ENCODE results near the gene GALNT17.
"Not testable (repeated sequence)": the region's sequence is repeated elsewhere in the genome, so short reads cannot be mapped to it uniquely, and the experiment has no call there.

The GALNT17 gene

DNA sequence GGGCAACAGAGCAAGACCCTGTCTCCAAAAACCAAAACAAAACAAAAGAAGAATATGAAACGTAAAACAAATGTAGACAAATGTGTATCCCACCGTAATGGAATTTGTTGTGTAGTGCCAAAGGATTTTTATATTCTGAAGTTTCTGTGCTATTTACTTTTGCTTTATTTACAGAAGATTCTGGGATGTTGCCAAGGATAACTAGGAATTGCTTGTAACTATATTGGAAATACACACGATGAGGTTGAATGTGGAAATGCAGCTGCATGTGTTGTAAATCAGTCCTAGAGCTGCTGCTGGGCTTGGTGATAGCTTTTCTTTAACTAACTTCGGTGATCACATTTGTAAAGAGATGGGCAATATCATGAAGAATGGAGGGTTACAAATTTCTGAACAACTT lies 39.5 kb downstream of the GALNT17 start:
- DNase-seq = no peak

DNA sequence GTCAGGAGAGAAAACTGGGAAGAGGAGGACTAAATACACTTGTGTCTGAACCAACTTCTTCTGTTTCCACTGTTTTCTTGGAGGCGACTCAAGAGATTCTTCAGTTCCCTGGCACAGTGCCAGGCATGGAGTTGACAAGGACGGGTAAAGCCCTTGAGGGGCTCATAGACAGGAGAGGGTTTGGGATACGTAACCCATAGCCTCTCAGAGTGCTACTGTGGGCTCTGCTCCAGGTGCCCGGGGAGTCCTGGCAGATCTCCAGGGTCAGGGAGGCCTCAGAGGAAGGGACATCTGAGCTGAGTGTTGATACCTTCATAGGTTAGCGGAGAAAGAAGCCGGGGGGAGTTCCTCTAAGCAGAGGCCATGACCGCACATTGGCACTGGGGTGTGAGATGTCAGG lies 42.0 kb downstream of the GALNT17 start:
- no peak for DNase-seq

DNA sequence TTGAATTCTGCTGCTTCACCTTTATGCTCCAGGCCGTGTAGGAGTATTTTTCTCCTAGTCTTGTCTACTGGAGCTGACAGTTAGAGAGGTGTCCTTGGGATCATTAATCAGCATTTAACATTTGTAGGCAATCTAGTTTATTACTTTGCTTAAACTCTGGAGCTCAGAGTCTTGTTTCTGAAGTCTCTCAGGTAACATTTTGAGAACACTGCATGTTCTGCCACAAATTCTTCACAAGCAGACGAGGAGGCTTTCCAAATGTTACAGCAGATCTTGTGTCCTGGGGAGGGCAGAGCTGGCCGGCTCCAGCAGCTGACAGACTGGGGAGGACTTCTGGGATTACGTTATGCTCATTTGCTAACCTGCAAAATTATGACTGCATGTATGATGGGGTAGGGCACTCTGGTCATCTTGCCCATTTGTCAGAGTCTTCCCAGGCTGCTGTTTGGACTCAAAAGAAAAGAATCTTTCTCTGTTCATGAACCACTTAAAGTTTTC lies 50.5 kb downstream of the GALNT17 start:
- no peak for DNase-seq

DNA sequence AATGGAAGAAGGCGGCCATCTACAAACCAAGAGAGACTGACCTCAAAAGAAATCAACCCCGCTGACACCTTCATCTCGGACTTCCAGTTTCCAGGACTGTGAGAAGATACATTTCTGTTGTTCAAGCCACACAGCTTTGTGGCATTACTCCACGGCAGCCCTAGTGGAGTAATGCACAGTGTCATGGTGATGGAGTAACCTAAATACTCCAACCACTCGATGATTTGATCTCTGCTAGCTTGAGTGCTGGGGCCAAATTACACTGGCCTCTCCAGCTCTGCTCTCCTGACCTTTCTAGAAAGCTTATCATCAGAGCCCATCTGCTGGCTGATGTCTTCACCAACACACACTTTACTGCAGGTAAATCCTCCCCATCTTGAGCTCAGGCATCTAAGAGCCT lies 52.2 kb downstream of the GALNT17 start:
- DNase-seq = no peak

DNA sequence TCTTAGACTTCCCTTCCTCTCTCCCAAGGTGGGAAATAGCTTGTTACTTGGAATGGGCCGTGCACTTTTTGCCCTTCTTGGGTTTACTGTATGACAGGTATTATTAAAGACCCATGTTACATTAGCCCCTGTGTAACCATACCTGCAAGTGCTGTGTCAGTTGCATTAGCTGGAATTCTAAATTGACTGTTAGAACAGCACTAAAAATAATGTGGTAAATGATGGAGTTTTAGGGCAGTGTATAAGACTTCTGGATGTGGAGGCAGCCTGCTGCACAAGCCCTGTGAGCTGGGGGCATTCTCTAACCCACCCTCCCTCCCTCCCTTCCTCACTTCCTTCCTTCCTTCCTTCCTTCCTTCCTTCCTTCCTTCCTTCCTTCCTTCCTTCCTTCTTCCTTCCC lies 52.7 kb downstream of the GALNT17 start:
- no peak for DNase-seq

DNA sequence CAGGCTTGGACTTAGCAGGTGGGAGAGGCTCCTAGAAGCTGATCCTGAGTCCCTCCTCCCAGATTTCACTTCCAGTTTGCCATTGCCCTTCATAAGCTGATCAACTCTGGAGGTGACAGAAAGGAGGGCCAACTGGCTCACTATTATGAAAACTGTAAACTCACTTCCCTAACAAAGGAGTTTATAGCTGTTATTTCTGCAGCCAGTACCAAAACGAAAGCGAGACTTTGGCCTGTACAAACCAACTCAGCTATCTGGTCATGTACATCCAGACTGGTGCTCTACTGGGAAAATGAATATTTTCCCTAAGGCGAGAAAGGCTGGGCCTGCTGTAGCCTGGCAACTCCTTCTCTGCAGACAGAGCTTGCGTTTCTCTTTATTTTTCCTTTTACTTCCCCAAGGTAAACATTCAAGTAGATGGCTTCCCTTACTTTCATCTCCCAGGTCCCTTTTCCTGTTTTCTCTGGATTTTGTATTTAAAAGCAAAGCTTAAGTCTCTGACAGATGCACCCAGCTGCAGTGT lies 54.7 kb downstream of the GALNT17 start:
- DNase-seq = no peak

DNA sequence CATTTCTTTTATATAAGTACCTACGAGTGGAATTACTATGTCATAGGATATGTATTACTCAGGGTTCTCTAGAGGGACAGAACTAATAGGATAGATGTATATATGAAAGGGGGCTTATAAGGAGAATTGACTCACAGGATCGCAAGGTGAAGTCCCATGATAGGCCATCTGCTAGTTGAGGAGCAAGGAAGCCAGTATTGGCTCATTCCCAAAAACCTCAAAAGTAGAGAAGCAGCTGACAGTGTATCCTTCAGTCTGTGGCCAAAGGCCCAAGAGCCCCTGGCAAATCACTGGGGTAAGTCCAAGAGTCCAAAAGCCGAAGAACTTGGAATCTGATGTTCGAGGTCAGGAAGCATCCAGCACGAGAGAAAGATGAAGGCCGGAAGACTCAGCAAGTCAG lies 59.8 kb downstream of the GALNT17 start:
- no peak for DNase-seq

DNA sequence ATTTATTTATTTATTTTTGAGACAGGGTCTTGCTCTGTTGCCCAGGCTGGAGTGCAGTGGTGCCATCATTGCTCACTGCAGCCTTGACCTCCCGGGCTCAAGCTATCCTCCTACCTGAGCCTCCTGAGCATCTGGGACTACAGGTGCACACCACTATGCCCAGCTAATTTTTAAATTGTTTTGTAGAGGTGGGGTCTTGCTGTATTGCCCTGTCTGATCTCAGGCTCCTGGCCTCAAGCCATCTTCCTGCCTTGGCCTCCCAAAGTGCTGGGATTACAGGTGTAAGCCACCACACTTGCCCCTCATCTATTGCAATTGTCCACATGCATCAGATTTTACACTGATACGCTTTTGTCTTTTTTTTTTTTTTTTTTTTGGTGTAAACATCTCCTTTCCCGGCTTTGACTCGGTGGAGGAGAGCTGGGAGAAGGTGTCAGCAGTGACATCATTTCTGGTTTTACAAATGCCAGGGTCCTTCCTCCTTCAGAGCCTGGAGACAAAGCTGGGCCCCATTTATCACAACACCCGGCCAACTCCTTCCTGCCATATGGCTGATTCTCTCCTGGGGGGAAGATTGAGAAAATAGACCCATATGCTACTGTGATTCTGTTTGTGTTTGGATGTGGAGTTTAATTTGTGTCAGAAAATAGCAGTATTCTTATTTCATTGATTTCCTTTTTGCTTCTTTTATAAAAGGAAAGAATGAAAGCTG lies 61.3 kb downstream of the GALNT17 start:
- DNase-seq = no peak

DNA sequence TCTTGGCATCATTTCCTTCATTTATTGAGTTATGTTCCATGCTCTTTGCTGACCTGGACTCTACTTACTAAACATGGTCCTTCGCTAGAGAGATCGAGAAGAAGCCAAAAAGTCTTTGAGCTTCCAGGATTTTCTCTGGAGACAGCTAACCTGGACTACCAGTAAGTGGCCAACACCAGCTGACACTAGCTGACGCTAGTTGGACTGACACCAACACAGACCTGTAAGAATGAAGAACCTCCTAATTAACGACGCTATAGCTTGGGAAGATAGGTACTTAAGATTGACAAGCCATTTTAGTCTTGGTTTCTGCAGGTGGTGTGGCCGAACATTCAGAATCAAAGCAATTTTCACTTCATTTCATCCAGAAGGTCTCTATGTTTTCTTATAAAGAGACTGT lies 66.4 kb downstream of the GALNT17 start:
- no peak for DNase-seq

DNA sequence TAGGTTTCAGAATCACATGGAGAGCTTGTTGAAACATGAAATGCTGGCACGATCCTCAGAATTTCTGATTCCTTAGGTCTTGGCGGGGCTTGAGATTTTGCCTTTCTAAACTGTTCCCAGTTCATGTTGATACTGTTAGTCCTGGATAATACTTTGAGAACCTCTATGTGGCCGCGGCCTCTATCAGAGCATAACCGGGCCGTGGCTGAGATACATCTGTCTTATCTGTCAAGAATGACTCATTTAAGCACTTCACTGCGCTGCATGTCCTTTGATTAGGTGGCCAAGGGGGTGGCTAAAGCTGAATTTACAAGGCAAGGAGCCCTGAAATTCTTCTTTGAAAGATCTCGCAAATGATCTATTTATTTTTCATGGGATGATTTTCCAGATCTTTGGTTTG lies 66.9 kb downstream of the GALNT17 start:
- DNase-seq = no peak

DNA sequence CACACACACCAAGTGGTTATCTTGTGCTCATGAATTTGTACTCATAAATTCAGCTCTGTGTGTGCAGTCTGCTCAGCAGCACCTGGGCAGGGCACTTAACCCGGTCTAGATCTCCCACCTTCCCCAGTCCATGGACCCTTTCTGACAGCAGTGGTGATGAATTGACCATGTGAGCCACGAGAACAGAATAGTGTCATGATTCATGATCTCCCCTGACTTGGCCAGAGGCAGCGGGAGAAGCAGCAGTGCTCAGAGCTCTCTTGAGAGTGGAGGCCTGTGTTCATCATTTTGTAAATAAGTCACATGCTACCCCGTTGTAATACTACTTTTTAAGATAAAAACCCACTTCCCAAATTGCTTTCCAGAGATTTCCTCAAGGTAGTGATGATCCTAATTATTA lies 74.2 kb downstream of the GALNT17 start:
- DNase-seq = no peak

DNA sequence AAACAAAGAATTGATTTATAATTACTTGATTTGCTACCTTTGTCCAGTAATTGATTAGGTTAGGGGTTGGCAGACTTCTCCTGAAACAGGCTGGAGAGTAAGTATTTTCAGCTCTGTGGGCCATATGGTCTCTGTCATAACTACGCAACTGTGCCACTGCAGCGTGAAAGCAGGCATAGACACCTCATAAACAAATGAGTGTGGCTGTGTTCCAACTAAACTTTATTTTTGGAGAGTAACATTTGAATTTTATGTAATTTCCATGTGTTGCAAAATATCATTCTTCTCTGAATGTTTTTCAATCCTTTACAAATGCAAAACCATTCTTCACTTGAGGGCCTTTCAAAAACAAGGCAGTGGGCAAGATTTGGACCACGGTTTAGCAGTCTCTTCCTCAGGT lies 76.9 kb downstream of the GALNT17 start:
- DNase-seq = no peak

DNA sequence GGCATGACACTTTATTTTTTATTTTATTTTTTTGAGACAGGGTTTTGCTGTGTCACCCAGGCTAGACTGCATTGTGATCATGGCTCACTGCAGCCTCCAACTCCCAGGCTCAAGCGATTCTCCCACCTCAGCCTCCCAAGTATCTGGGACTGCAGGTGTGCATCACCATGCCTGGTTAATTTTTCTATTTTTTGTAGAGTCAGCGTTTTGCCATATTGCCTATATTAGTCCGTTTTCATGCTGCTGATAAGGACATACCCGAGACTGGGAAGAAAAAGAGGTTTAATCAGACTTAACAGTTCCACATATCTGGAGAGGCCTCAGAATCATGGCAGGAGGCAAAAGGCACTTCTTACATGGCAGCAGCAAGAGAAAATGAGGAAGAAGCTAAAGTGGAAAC lies 77.5 kb downstream of the GALNT17 start:
- not testable (repeated sequence) for DNase-seq

DNA sequence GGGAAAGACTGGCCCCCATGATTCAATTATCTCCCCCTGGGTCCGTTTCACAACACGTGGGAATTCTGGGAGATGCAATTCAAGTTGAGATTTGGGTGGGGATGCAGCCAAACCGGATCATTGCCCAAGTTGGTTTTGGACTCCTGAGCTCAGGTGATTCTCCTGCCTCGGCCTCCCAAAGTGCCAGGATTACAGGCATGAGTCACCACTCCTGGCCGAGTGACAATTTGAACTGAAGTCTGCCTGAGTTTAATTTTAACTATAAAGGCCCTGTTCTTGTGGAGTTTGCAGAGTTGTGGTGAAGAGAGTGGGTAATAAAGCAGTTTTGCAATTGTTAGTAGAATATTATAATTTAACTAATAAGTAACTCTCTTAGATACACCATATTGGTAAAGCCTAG lies 78.3 kb downstream of the GALNT17 start:
- DNase-seq = no peak

DNA sequence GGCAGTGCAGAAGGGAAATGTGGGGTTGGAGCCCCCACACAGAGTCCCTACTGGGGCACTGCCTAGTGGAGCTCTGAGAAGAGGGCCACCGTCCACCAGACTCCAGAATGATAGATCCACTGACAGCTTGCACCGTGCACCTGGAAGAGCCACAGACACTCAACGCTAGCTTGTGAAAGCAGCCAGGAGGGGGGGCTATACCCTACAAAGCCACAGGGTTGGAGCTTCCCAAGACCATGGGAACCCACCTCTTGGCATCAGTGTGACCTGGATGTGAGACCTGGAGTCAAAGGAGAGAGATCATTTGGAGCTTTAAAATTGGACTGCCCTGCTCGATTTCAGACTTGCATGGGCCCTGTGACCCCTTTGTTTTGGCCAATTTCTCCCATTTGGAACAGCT lies 80.5 kb downstream of the GALNT17 start:
- not testable (repeated sequence) for DNase-seq

DNA sequence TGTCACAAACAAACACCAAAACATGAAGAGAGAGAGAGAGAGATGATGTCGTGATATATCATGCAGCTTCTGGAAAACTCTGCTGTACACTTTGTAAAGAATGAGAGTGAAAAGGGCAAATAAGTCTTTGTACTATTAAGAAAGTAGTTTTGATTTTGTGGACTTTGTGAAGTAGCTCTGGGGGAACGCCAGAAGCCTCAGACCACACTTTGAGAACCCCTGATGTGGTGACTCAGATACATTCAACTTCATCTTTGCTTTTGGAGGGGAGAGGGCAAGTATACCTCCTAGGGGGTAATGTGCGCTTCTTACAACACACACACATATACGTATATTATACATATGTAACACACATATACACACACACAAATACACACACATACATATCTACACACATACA lies 84.3 kb downstream of the GALNT17 start:
- no peak for DNase-seq

DNA sequence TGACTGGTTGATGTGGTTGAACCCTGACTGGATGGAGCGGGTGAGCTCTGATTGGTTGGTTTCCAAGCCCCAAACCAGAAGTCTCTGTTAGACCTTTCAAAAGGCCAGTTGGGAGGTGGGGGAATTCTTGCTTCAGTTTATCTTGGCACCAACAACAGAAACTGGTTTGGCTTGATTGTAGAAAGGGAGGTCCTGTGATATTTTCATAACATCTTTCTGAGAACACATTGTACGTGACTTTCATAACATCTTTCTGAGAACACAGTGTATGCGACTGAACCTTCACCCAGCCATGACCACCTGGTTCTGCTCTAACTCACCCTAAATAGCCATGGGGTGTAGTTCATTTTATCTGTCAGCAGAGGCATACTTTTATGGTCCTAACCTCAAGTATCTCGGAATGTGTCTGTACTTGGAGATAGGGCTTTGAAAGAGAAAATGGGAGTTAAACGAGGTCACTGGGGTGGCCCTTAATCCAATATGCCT lies 88.3 kb downstream of the GALNT17 start:
- DNase-seq = no peak

DNA sequence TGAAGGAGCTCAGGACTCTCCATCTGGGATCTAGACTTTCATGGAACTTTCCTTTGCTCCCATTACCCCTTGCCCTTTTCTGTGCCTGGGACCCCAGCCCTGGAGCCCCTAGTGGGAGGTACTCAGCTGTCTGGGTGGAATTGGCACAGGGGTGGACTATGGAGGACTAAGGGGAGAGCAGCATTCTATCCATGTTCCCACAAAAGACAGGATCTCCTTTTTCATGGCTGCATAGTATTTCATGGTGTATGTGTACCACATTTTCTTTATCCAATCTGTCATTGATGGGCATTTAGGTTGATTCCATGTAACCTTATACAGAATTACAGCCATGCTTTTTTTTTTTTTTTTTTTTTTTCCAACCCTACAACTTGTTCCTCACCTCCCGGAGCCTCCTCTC lies 89.1 kb downstream of the GALNT17 start:
- DNase-seq = no peak

DNA sequence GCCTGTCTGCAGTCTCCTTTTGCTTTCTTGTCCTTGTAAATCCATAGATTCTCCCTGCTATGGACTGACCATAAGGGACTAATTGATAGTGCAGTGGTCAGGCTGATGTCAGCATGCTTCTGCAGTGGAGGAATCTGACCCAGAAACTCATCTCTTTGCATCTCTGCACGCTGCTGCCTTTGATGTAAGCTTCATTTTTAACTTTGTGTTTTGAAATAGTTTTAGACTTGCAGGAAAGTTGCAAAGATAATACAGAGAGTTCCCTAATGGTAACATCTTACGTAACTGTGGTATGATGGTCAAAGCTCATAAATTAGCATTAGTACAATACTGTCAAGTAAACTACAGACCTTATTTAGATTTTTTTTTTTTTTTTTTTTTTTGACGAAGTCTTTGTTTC lies 89.6 kb downstream of the GALNT17 start:
- no peak for DNase-seq

DNA sequence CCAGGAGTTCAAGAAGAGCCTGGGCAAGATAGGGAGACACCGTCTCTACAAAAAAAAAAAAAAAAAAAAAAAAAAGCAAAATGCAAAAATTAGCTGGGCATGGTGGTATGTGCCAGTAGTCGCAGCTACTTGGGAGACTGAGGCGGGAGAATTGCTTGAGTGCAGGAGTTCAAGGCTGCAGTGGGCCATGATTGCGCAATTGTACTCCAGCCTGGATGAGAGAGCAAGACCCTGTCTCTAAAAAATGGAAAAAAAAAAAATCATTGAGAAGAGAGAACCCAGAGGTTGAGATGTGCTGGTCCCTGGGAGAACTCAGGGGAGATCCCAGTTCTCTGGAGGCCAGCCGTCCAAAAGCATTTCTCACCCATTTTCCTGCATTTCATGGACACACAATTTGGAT lies 95.2 kb downstream of the GALNT17 start:
- no peak for DNase-seq

DNA sequence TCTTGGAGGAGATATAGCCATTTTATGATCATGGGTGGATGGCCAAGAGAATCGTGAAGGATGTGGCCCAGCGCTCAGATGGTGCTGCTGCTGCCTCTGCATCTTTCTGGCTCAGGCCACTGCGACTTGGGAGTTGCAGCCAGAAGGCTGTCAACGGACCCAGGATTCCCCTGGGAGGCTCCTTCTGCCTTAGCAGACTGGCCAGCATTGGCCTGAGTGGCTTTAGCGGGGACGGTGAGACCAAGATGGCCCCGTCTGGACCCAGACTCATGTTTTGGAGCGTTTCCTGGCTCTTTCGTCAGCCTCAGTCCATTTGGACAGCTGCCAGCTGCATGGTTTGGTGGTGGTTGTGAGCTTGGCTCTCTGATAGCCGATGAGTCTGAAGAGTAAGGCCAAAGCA lies 97.2 kb downstream of the GALNT17 start:
- no peak for DNase-seq

DNA sequence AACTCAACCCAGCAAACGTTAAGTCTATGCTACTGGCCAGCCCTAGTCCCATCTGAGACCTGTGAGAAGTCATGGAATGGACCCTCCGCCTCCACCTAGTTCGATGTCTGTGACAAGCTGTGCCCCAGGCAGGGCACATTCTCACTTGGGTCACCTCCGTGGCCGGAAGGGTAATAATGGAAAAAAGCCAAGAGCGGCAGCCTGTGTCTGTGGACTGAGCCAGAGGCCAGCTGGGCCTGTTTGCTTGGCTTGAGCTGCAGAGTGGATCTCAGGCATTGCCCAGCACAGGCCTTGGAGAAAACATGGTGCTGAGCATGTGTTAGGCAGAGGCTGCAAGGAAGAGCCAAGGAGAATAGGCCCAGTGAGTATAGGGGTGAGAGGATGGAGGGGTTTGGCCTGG lies 97.8 kb downstream of the GALNT17 start:
- no peak for DNase-seq

DNA sequence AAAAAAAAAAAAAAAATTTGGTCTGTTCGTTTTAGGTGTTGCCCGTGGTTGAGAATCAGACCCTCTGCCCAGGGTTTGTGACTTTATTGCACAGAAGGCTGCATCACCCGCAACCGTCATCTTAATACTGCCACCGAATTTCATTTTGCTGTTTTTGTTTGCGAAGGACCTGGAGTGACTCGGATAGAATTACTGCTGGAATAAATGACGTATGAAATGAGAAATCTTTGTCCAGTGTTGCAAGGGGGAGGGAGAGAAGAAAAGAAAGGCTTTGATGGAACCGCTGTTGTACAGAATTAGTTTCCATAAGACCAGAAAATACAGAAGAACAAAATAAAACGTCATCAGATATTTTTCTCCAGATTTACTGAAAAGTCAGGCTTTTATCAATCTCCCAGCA lies 103.3 kb downstream of the GALNT17 start:
- DNase-seq = no peak

DNA sequence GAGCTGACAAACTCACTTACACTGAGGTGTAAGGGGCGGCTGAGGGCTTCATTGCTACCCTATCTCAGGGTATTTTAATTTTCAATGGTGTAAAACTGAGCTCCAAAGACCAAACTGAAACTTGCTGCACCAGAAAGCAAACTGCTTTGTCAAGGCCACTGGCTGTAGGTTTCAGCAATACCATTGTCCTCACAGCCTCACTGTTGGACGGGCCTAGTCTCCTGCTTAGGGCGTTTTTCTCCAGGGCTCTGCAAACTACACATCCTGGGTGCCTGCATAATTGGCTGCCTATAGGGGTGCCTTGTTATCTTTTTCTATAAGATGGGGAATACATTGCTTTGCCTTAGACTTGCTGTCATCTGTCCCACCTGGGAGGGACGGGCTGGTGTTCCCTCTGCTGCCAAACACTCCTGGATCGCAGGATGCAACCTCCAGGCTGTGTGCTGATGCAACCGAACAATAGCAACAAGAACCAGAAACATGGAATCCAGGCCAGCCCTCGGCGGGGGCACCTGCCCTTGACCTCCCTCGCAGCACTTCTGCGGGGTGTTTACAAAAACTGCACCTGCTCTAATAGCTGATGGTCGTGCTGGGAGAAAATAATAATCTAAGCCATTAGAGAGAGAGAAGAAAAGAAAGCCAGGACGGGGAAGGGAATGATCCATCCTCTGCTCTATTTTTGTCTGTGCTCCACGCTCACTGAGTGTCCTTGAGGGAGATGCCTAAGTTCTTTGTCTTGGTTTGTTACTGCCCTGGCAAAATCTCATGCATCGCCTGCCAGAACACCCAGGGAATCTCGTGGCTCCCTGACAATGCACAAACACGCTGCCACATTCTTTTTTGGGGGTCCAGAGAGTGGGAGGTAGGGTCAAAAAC lies 104.5 kb downstream of the GALNT17 start:
- no peak for DNase-seq
